T-cell (primary cell): ENCODE results near the gene TBC1D10A. TPM values are rescaled to one million over a fixed set of nuclear protein-coding genes. Genes with fewer than 3 reads are reported as not detected.

Source experiments
- ATAC-seq, 4 experiments: fragments of 200-7000 bp in 3 of 4; fragments of 150-1000 bp in 1 of 4; cut with Tn5 transposase; replicated peaks in 1 of 4; 1 replicate in 3 of 4; 2 replicates in 1 of 4; pipeline ENCODE4 v1.10.0; 2021; ENCODE audit warnings: moderate library complexity in 3 of 4, mild to moderate bottlenecking in 2 of 4, moderate number of reproducible peaks in 1 of 4
- CTCF ChIA-PET, 2 donors: fragments of 300-600 bp; sonication (Branson Sonifier 250); formaldehyde crosslinking; loops; one replicate each; lab custom pipeline; 2022; ENCODE audit warnings: antibody characterized with exemption in 2 of 2; lab: Charles Lee
- POLR2A ChIA-PET, 2 donors: fragments of 300-600 bp; sonication (Branson Sonifier 250); formaldehyde crosslinking; loops; one replicate each; lab custom pipeline; 2022; ENCODE audit warnings: antibody characterized with exemption in 2 of 2; lab: Charles Lee
- DNase-seq, 35 experiments: peaks; one replicate each; pipeline versions ENCODE4 v3.0.0 to v3.0.0-alpha.2; 2013 to 2023
- H3K27ac ChIP-seq: one replicate; pipeline ENCODE4 v1.5.1; 2013; ENCODE audit warnings: low read length
- H3K27me3 ChIP-seq, 2 experiments: replicated peaks in 1 of 2; 1 replicate in 1 of 2; 2 replicates in 1 of 2; pipeline versions ENCODE4 v1.6.1 to v1.7.0; 2013; ENCODE audit warnings: low read length in 1 of 2, mixed read lengths in 1 of 2; ENCODE audit not compliant: control insufficient read depth in 2 of 2, insufficient read depth in 2 of 2; ENCODE audit errors: extremely low read depth in 1 of 2
- H3K36me3 ChIP-seq, 2 donors: 1 replicate in 1 of 2; 2 replicates in 1 of 2; pipeline versions ENCODE4 v1.6.1 to v1.7.0; 2013; ENCODE audit warnings: low read length in 1 of 2; ENCODE audit not compliant: control insufficient read depth in 2 of 2, insufficient read depth in 1 of 2; ENCODE audit errors: extremely low read depth in 1 of 2
- H3K4me1 ChIP-seq, 2 experiments: 1 replicate in 1 of 2; 2 replicates in 1 of 2; pipeline versions ENCODE4 v1.6.1 to v1.7.0; 2013; ENCODE audit warnings: low read length in 2 of 2, mixed read lengths in 1 of 2; ENCODE audit not compliant: insufficient read depth in 2 of 2, control insufficient read depth in 1 of 2; ENCODE audit errors: extremely low read depth in 1 of 2
- H3K4me3 ChIP-seq, 2 donors: 1 replicate in 1 of 2; 2 replicates in 1 of 2; pipeline versions ENCODE4 v1.5.1 to v1.7.0; 2013; ENCODE audit warnings: mild to moderate bottlenecking in 2 of 2, low read length in 1 of 2, moderate library complexity in 1 of 2; ENCODE audit not compliant: control insufficient read depth in 1 of 2; ENCODE audit errors: extremely low read depth in 1 of 2
- H3K9me3 ChIP-seq: 2 replicates; pipeline ENCODE4 v1.7.0; 2013
- H3K27ac Mint-ChIP-seq, 2 donors: one replicate each; pipeline ENCODE4 v1.8.0; 2020 to 2021; ENCODE audit warnings: mild to moderate bottlenecking in 2 of 2, mixed read lengths in 2 of 2
- H3K27me3 Mint-ChIP-seq, 2 donors: one replicate each; pipeline ENCODE4 v1.8.0; 2021 to 2022; ENCODE audit warnings: mixed read lengths in 2 of 2
- H3K36me3 Mint-ChIP-seq: one replicate; pipeline ENCODE4 v1.8.0; 2021; ENCODE audit warnings: mixed read lengths
- H3K4me1 Mint-ChIP-seq, 3 donors: one replicate each; pipeline ENCODE4 v1.8.0; 2020 to 2022; ENCODE audit warnings: mixed read lengths in 3 of 3, mild to moderate bottlenecking in 1 of 3
- H3K4me3 Mint-ChIP-seq, 3 donors: one replicate each; pipeline ENCODE4 v1.8.0; 2020 to 2022; ENCODE audit warnings: mild to moderate bottlenecking in 3 of 3, mixed read lengths in 3 of 3, moderate library complexity in 3 of 3
- H3K9me3 Mint-ChIP-seq, 3 donors: one replicate each; pipeline ENCODE4 v1.8.0; 2020 to 2022; ENCODE audit warnings: mixed read lengths in 3 of 3
- WGBS: methylation state at CpG from one replicate; pipeline ENCODE4 v1.1.5; 2013; ENCODE audit warnings: missing lambda C conversion rate; ENCODE audit not compliant: insufficient coverage; 5-methylcytosine and 5-hydroxymethylcytosine counted together
- total RNA-seq, 35 experiments: library from RNA in 6 of 35; stranded (reverse) in 6 of 35; fragments of 120-200 nt in 1 of 35; gene quantifications; one replicate each; pipeline versions ENCODE4 v1.2.1 to v1.2.4 and lab custom pipeline; 2013 to 2026

Gene TBC1D10A
- total RNA-seq, 5 donors from 2014 or later (not counting 1 experiment from before 2014, with no cell fraction given), result 56.2 to 84.3 (median 82.3) TPM

DNA sequence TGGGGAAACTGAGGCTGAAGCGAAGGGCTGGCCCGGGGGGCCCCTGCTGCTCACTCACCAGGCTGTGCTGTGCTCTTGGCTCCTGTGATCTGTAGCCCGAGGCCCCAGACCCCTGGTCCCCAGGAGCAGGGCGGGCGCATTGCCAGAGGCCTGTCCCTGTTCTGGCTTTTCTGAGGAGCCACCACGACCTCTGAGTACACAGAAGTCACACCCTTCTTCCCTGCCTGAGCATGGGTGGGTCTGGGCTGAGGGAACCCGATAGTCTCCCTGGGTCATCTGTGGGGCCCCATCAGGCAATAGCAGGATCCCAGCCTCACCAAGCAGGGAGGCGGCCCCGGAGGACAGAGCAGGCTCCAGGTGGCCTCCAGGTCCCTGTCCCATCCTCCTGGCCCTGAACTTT is 42.6 kb downstream of the TBC1D10A start:
- 89% methylated on average over 9 of the region's 9 CpGs for WGBS
- Mint-ChIP-seq H3K4me3 (no peak overlapping the region), H3K4me1 (peaks cover 34 to 44% (median 35%) of the 10 kb centered on the region in 3 donors), H3K36me3 (peaks cover 9% of the 10 kb centered on the region), H3K9me3 (no peaks in the 10 kb centered on the region), H3K27me3 (no peaks in the 10 kb centered on the region), H3K27ac (no peak overlapping the region)
- no peak for ATAC-seq
- Histone ChIP-seq H3K27ac (no peak overlapping the region), H3K36me3 (peaks cover 3 to 4% of the 10 kb centered on the region in 2 donors), H3K4me1 (peaks cover 10 to 52% of the 10 kb centered on the region in 2 experiments), H3K27me3 (peaks cover 0 to 5% of the 10 kb centered on the region in 2 experiments), H3K9me3 (no peaks in the 10 kb centered on the region), H3K4me3 (no peak overlapping the region)
- ChIA-PET POLR2A (no interaction called here), CTCF (interaction anchor here (0.6 to 1.6 kb wide), 7 partner anchors 13 to 293 kb away, joined by 3 to 5 read pairs (median 4); no protein-coding TSS in a partner anchor)
- no peak for DNase-seq

DNA sequence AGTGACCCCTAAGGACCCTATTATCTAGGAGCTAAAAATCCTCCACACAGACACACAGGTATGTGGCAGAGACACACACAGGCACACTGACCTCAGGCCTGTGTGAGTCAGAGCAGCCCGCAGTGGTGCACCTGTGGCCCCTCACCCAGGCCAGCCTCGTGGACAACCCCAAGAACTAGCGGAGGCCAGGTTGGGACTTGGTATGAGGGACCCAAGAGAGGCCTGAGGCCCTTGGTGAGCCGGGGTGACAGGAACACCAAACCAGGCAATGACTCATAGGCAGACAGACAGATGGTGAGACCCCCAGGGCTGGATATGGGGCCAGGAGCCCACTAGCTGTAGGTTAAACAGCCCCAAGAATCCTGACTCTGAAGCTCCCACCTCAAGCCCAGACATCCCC is 43.4 kb downstream of the TBC1D10A start:
- DNase-seq (no peak), ATAC-seq (no peak)
- Mint-ChIP-seq H3K27me3 (no peaks in the 10 kb centered on the region), H3K4me1 (peaks cover 35 to 43% (median 36%) of the 10 kb centered on the region in 3 donors), H3K27ac (no peak overlapping the region), H3K9me3 (no peaks in the 10 kb centered on the region), H3K36me3 (peaks cover 9% of the 10 kb centered on the region), H3K4me3 (no peak overlapping the region)
- WGBS, result 83% methylated on average over 4 of the region's 4 CpGs
- Histone ChIP-seq H3K4me1 (peaks cover 5 to 44% of the 10 kb centered on the region in 2 experiments), H3K4me3 (no peak overlapping the region), H3K9me3 (no peaks in the 10 kb centered on the region), H3K36me3 (peaks cover 3 to 4% of the 10 kb centered on the region in 2 donors), H3K27ac (no peak overlapping the region), H3K27me3 (peaks cover 0 to 5% of the 10 kb centered on the region in 2 experiments)
- ChIA-PET POLR2A (interaction anchor here in 1 of 2 donors (1.1 kb wide), 1 partner anchor 994 kb away, joined by 4 read pairs; no protein-coding TSS in a partner anchor), CTCF (interaction anchor here (0.6 to 0.7 kb wide), 3 partner anchors 108 to 203 kb away, joined by 3 read pairs; no protein-coding TSS in a partner anchor)

DNA sequence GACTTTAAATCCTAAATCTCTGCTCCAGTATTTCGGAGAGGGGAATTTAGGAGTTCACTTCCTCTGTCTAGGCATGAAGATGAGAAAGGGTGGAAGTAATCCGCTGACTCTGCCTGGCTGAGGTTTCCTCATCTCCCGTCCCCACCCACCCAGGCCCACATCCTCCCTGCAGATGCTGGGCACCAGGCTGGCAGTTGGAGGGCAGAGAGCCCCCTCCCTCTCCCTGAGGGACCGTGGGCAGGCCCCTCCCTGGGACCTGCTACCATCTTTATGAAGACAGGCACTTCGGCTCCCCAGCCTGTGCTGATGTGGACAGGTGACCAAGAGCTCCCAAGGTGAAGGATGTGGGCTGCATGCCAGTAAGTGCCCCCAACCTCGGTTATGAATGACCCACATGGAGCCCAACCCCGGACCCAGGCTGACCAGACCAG is 44.1 kb downstream of the TBC1D10A start:
- H3K27me3 Mint-ChIP-seq, result no peaks in the 10 kb centered on the region
- peaks cover 30 to 41% (median 36%) of the 10 kb centered on the region in 3 donors for H3K4me1 Mint-ChIP-seq
- CTCF ChIA-PET, result interaction anchor here in 1 of 2 donors (0.5 to 0.7 kb wide), 2 partner anchors 175 to 183 kb away, joined by 3 read pairs; no protein-coding TSS in a partner anchor
- no peak overlapping the region for H3K4me3 Mint-ChIP-seq
- peaks cover 2 to 37% of the 10 kb centered on the region in 2 experiments for H3K4me1 ChIP-seq
- WGBS, result 31% methylated on average over 3 of the region's 7 CpGs
- peaks cover 0 to 9% of the 10 kb centered on the region in 2 experiments for H3K27me3 ChIP-seq
- no peak overlapping the region for H3K27ac Mint-ChIP-seq
- no peaks in the 10 kb centered on the region for H3K9me3 Mint-ChIP-seq
- no peaks in the 10 kb centered on the region for H3K9me3 ChIP-seq
- no peak for DNase-seq
- no peak overlapping the region for H3K4me3 ChIP-seq
- H3K27ac ChIP-seq, result no peak overlapping the region
- POLR2A ChIA-PET, result interaction anchor here in 1 of 2 donors (1.1 kb wide), 1 partner anchor 993 kb away, joined by 4 read pairs; no protein-coding TSS in a partner anchor
- peaks cover 9% of the 10 kb centered on the region for H3K36me3 Mint-ChIP-seq
- no peak for ATAC-seq
- H3K36me3 ChIP-seq, result peaks cover 3 to 4% of the 10 kb centered on the region in 2 donors

DNA sequence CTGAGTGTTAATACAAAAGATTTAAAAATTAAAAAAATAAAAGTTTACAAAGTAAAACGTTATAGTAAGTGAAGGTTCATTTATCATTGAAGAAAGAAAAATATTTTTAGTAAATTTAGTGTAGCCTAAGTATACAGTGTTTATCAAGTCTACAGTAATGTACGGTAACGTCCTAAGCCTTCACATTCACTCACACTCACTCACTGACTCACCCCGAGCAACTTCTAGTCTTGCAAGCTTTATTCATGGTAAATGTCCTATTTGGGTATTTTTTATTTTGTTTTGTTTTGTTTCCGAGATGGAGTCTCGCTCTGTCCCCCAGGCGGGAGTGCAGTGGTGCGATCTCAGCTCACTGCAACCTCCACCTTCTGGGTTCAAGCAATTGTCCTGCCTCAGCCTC is 46.2 kb downstream of the TBC1D10A start:
- peaks cover 35 to 48% (median 45%) of the 10 kb centered on the region in 3 donors for H3K4me1 Mint-ChIP-seq
- H3K4me1 ChIP-seq, result peaks cover 2 to 34% of the 10 kb centered on the region in 2 experiments
- ATAC-seq (no peak), DNase-seq (no peak)
- H3K27me3 Mint-ChIP-seq, result no peaks in the 10 kb centered on the region
- no peak overlapping the region for H3K4me3 Mint-ChIP-seq
- POLR2A ChIA-PET, result no interaction called here
- H3K9me3 ChIP-seq, result no peaks in the 10 kb centered on the region
- peaks cover 3 to 4% of the 10 kb centered on the region in 2 donors for H3K36me3 ChIP-seq
- no peaks in the 10 kb centered on the region for H3K9me3 Mint-ChIP-seq
- 93% methylated on average over 2 of the region's 8 CpGs for WGBS
- H3K36me3 Mint-ChIP-seq, result peaks cover 9% of the 10 kb centered on the region
- H3K4me3 ChIP-seq, result no peak overlapping the region
- no peak overlapping the region for H3K27ac Mint-ChIP-seq
- H3K27ac ChIP-seq, result no peak overlapping the region
- H3K27me3 ChIP-seq, result peaks cover 0 to 22% of the 10 kb centered on the region in 2 experiments
- CTCF ChIA-PET, result interaction anchor here in 1 of 2 donors (0.8 to 1.5 kb wide), 2 partner anchors 16 to 166 kb away, joined by 4 read pairs; no protein-coding TSS in a partner anchor

DNA sequence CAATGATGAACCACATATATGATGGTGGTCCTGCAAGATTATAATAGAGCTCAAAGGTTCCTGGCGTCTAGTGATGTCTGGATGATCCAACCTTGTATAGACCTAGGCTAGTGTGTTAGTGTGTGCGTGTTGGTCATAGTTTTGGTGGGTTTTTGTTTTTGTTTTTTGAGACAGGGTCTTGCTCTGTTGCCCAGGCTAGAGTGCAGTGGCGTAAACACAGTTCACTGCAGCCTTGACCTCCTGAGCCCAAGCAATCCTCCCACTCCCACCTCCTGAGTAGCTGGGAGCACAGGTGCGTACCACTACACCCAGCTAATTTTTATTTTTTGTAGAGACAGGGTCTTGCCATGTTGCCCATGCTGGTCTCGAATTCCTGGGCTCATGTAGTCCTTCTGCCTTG is 46.8 kb downstream of the TBC1D10A start:
- H3K4me3 ChIP-seq, result no peak overlapping the region
- Mint-ChIP-seq H3K36me3 (peaks cover 6% of the 10 kb centered on the region), H3K27ac (no peak overlapping the region), H3K4me1 (peaks cover 40 to 53% (median 50%) of the 10 kb centered on the region in 3 donors), H3K4me3 (no peak overlapping the region), H3K9me3 (no peaks in the 10 kb centered on the region), H3K27me3 (no peaks in the 10 kb centered on the region)
- H3K27ac ChIP-seq, result no peak overlapping the region
- H3K9me3 ChIP-seq, result no peaks in the 10 kb centered on the region
- CTCF ChIA-PET, result interaction anchor here (0.6 to 1.5 kb wide), 4 partner anchors 15 to 208 kb away, joined by 4 to 9 read pairs (median 4); no protein-coding TSS in a partner anchor
- DNase-seq, result no peak
- peaks cover 0 to 22% of the 10 kb centered on the region in 2 experiments for H3K27me3 ChIP-seq
- ATAC-seq, result no peak
- POLR2A ChIA-PET, result no interaction called here
- 88% methylated on average over 3 of the region's 5 CpGs for WGBS
- peaks cover 2 to 38% of the 10 kb centered on the region in 2 experiments for H3K4me1 ChIP-seq
- peaks cover 0 to 1% of the 10 kb centered on the region in 2 donors for H3K36me3 ChIP-seq

DNA sequence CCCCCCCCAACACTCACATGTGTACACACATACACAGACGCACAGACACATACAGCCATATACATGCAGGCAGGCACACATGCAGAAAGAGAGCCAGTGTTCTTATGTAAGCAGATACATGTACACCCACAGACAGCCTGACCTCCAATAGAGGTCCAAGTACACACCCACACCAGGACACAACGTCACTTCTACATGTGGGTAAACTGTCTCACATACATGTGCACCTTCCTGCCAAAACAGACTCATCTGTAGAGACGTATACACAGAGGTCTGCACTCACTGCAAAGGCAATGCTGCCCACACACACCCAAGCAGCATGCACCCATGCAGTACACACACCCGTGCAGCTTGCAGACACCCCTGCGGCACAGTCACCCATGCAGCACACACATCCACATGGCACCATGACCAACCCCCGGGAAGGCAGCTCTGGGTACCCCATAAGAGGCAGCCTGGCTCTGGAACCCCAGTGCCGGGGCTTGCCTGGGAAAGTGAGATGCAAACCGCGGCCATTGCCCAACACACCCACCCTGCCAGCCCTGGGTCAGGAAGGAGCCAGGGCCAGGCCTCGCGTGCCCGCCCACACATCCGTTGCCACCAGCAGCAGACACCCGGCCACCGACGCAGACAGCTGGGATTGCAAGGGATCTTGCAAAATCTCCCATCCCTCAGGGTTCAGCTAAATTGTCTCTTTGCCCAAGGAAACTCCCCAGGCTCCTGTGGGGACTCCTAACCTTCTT is 47.5 kb downstream of the TBC1D10A start:
- no peak overlapping the region for H3K27ac ChIP-seq
- no peak for ATAC-seq
- POLR2A ChIA-PET, result no interaction called here
- H3K4me3 ChIP-seq, result no peak overlapping the region
- 66% methylated on average over 13 of the region's 16 CpGs for WGBS
- DNase-seq, result peak in 1 of 35 experiments; percentile 24
- Mint-ChIP-seq H3K27me3 (no peaks in the 10 kb centered on the region), H3K27ac (no peak overlapping the region), H3K4me3 (no peak overlapping the region), H3K9me3 (no peaks in the 10 kb centered on the region), H3K36me3 (peaks cover under 1% of the 10 kb centered on the region), H3K4me1 (peaks cover 40 to 60% (median 53%) of the 10 kb centered on the region in 3 donors)
- CTCF ChIA-PET, result interaction anchor here (0.6 to 1.5 kb wide), 3 partner anchors 106 to 208 kb away, joined by 4 to 9 read pairs (median 5); no protein-coding TSS in a partner anchor
- H3K9me3 ChIP-seq, result no peaks in the 10 kb centered on the region
- peaks cover 0 to 22% of the 10 kb centered on the region in 2 experiments for H3K27me3 ChIP-seq
- no peaks in the 10 kb centered on the region for H3K36me3 ChIP-seq
- H3K4me1 ChIP-seq, result peaks cover 2 to 38% of the 10 kb centered on the region in 2 experiments
